Pancreas (tissue), 10 donors: ENCODE data around the gene NINJ1. TPM values are rescaled to one million over a fixed set of nuclear protein-coding genes. Genes with fewer than 3 reads are reported as not detected.

Experiments
- ATAC-seq, 4 donors: fragments of 200-7000 bp; cut with Tn5 transposase; one replicate each; pipeline versions ENCODE4 v1.8.0 to v1.9.1; 2020; ENCODE audit warnings: mild to moderate bottlenecking in 4 of 4, moderate library complexity in 4 of 4
- DNase-seq, 6 donors: peaks; one replicate each; pipeline ENCODE4 v3.0.0-alpha.2; 2020
- FAIRE-seq: peaks from 2 replicates; lab custom pipeline; 2012; peaks lifted over from hg19 to GRCh38; lab: Jason Lieb, UNC
- H3K27ac ChIP-seq, 4 donors: fragments of 200-600 bp; sonication (generic); 1 replicate in 3 of 4; 2 replicates in 1 of 4; pipeline versions ENCODE4 v1.5.0 to v1.8.0; 2020
- H3K27me3 ChIP-seq, 4 donors: fragments of 200-600 bp; one replicate each; pipeline ENCODE4 v1.8.0; 2021
- H3K36me3 ChIP-seq, 3 donors: fragments of 200-600 bp; sonication (generic) in 1 of 3; one replicate each; pipeline versions ENCODE4 v1.5.0 to v1.8.0; 2020 to 2021
- H3K4me1 ChIP-seq, 3 donors: fragments of 200-600 bp; one replicate each; pipeline ENCODE4 v1.8.0; 2021
- H3K4me3 ChIP-seq, 4 donors: fragments of 200-600 bp; sonication (generic) in 2 of 4; one replicate each; pipeline versions ENCODE4 v1.5.0 to v1.8.0; 2020 to 2021
- H3K9me3 ChIP-seq, 4 donors: fragments of 200-600 bp; one replicate each; pipeline ENCODE4 v1.8.0; 2021
- whole genome bisulfite sequencing, 2 donors: extraction: QIAGEN DNeasy Blood & Tissue Kit; methylation state at CpG; one replicate each; pipeline ENCODE4 v1.1.7; 2013; 5-methylcytosine and 5-hydroxymethylcytosine counted together
- intact Hi-C, 3 donors: fragments of 100-400 bp; cut with DNase I; formaldehyde crosslinking; loops; one replicate each; pipeline versions ENCODE4 v1.11.1 to v1.14.2; 2022
- polyA plus RNA-seq, 2 donors: library from polyadenylated mRNA; stranded (reverse); fragments of 200-250 nt; gene quantifications; one replicate each; pipeline ENCODE4 v1.2.3, GENCODE V29; 2013
- total RNA-seq, 6 donors: library from RNA; stranded (reverse); fragmentation: NEBNext Ultra II Directional in 4 of 6; extraction: Animal tissue kit (Norgen Biotek cat#: 25700) in 4 of 6; gene quantifications; one replicate each; pipeline versions ENCODE4 v1.2.1 to v1.2.4, GENCODE V29; 2021 to 2023
- TF ChIP-seq, protein P1 (sequence below), 4 donors: fragments of 200-600 bp; sonication (generic) in 3 of 4; IDR thresholded peaks; one replicate each; pipeline versions ENCODE4 v1.5.0 to v1.8.0; 2021; ENCODE audit warnings: antibody characterized with exemption in 4 of 4
- donor health status: healthy with polysubstance abuse.
- donor health status: DM: no; HTN: no; CAD: no; lungs with moderate emphysema.
- donor health status: DM: no; HTN: no; CAD: no.
- donor health status: control.
- donor health status: control.
- donor health status: Bipolar disorder and iron deficiency.
- donor health status: DM: yes; HTN: yes; CAD: no.
- donor health status: DM: no; HTN: no; CAD: no.
- donor health status: DM: no; HTN: no; CAD: no.
- donor health status: DM: yes; HTN: yes; CAD: no.

Gene NINJ1
- total and polyA plus RNA-seq, 8 donors: 15.6 to 33.2 (median 21.3) TPM

DNA sequence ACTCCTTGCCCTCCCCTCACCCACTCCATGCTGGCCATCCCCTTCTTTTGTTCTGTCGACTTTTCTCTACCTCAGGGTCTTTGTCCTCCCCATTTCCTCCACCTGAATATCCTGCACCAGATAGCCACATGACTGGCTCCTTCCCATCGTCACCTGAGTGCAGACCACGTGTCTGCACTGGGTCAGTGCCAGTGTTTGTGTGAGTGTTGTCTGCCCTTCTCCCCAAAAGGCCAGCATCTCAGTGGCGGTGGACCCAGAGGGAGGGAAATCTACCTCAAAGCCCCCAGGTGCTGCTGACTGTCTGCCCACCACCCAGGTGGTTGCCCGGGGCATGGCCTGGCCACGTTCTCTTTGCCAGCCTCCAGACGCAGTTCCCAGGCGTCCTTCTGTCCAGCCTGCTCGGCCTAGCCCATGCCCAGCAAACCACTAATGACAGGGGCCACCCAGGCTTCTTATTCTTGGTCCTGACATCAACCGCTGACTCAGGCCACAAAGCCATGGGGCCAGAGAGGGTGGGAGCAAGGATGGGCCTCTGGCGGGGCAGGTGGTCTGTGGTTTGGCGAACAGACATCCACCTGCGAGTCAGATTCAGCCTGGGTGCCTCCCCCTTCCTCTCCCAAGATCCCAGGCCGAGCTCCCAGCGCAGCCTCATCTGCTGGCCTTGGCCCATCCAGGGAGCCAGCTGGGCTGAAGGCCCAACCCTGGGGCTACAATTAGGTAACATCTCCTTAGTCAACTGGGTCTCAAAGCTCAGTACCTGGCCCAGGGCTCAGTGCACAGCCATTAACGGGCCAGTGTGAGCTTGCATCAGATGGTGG, 5.5 kb upstream of the NINJ1 start:
- ATAC-seq: no peak
- Histone ChIP-seq H3K9me3 (no peaks in the 10 kb centered on the region), H3K36me3 (no peaks in the 10 kb centered on the region), H3K27me3 (no peaks in the 10 kb centered on the region), H3K4me1 (peaks cover 5 to 12% (median 9%) of the 10 kb centered on the region in 3 donors), H3K4me3 (no peak overlapping the region), H3K27ac (no peak overlapping the region)
- WGBS, 2 donors: 88 to 89% methylated on average over 16 of the region's 16 CpGs
- DNase-seq: peak in 1 of 6 donors; percentile 18
- intact Hi-C loops: no loop called here
- no peak for FAIRE-seq
- TF ChIP-seq, protein P1, sequence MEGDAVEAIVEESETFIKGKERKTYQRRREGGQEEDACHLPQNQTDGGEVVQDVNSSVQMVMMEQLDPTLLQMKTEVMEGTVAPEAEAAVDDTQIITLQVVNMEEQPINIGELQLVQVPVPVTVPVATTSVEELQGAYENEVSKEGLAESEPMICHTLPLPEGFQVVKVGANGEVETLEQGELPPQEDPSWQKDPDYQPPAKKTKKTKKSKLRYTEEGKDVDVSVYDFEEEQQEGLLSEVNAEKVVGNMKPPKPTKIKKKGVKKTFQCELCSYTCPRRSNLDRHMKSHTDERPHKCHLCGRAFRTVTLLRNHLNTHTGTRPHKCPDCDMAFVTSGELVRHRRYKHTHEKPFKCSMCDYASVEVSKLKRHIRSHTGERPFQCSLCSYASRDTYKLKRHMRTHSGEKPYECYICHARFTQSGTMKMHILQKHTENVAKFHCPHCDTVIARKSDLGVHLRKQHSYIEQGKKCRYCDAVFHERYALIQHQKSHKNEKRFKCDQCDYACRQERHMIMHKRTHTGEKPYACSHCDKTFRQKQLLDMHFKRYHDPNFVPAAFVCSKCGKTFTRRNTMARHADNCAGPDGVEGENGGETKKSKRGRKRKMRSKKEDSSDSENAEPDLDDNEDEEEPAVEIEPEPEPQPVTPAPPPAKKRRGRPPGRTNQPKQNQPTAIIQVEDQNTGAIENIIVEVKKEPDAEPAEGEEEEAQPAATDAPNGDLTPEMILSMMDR (IDR thresholded peaks at IDR 0.05): no peak

DNA sequence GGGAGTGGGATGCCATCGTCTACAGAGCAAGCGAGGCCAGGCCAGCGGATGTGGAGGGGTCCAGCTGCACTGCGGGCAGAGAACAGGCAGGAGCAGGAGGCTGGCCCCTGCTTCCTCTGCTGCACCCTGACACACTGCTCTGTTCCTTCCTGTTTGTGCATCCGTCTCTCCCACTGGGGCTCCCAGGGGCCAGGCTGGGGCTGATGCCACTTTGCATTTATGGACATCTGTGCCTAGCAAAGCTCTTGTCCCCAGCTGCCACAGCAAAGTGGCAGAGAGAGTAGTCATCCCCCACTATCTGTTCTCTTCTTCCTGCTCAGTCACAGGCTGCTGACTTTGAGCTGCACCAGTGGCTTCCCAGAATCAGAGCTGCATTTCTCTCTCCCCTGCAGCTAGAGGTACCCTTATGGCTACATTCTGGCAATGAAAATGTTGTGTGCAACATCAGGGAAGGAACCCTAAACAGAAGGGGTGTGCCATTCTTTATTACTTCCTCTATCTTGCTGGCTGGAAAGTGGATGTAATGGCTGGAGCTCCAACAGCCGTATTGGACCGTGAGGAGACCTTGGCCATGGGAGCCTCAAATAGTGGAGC, 4.2 kb upstream of the NINJ1 start:
- intact Hi-C loops: no loop called here
- Histone ChIP-seq H3K27me3 (no peaks in the 10 kb centered on the region), H3K4me1 (peaks cover 5 to 12% (median 10%) of the 10 kb centered on the region in 3 donors), H3K36me3 (no peaks in the 10 kb centered on the region), H3K27ac (no peak overlapping the region), H3K4me3 (no peak overlapping the region), H3K9me3 (no peaks in the 10 kb centered on the region)
- TF ChIP-seq, protein P1 (IDR thresholded peaks at IDR 0.05): no peak
- DNase-seq: peak in 1 of 6 donors; percentile 10
- no peak for FAIRE-seq
- 80 to 82% methylated on average over 7 of the region's 7 CpGs for WGBS, 2 donors
- ATAC-seq: no peak

DNA sequence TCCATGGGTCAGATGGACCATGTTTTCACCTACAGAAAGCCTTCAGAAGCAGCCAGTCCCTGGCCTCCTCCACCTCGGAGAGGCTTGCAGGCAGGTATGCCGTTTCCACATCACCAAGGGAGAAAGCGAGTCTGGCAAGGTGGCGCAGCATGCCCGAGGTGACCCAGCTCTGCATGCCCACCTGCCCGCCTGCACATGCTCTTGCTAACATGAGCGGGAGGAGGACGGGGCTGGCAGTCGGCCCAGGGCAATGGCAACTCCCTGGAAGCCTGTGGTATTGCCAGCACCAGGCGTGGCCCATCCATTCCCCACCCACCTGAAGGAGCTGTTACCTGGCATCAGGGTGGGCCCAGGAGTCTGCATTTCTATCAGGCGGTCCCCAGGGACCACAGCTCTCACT, 3.3 kb upstream of the NINJ1 start:
- H3K4me1 ChIP-seq: peaks cover 11 to 20% (median 14%) of the 10 kb centered on the region in 3 donors
- no peak overlapping the region for H3K27ac ChIP-seq
- FAIRE-seq: no peak
- no peaks in the 10 kb centered on the region for H3K9me3 ChIP-seq
- TF ChIP-seq, protein P1 (IDR thresholded peaks at IDR 0.05): no peak
- intact Hi-C loops: no loop called here
- no peak overlapping the region for H3K4me3 ChIP-seq
- H3K27me3 ChIP-seq: no peaks in the 10 kb centered on the region
- ATAC-seq: no peak
- WGBS, 2 donors: 82 to 84% methylated on average over 11 of the region's 11 CpGs
- no peaks in the 10 kb centered on the region for H3K36me3 ChIP-seq
- peak in 2 of 6 donors; percentile 45 to 68 for DNase-seq

DNA sequence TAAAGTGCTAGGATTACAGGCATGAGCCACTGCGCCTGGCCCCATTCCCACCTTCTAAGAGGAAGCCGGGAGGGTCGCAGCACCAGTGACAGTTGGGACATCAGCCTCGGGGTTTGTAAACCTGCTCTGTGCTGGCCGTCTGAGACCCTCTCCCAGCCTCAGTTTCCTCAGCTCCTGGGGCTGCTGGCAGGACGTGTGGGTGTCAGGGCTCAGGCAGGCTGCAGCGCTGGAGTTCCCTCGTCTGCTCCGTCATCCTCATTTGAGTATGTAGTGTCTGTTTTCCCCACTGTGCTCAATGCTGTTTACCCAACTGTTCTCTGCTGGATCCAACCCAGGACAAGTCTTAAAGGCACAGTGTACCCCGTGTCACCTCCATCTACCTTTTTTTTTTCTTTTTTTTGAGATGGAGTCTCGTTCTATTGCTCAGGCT, 2.0 kb upstream of the NINJ1 start:
- ATAC-seq (peak in 2 of 4 donors; percentile 13 to 21), DNase-seq (peak in 2 of 6 donors; percentile 29 to 59), FAIRE-seq (no peak)
- Histone ChIP-seq H3K27ac (no peak overlapping the region), H3K4me1 (peaks cover 16 to 33% (median 20%) of the 10 kb centered on the region in 3 donors), H3K27me3 (no peaks in the 10 kb centered on the region), H3K9me3 (no peaks in the 10 kb centered on the region), H3K36me3 (no peaks in the 10 kb centered on the region), H3K4me3 (peak overlapping the region in 1 of 4 donors; percentile 16)
- 17 to 22% methylated on average over 11 of the region's 11 CpGs for WGBS, 2 donors
- intact Hi-C loops: no loop called here
- TF ChIP-seq, protein P1 (IDR thresholded peaks at IDR 0.05): no peak
